ENCODE results near the gene UBE2Q1. TPM values are rescaled to one million over a fixed set of nuclear protein-coding genes. Genes with fewer than 3 reads are reported as not detected.
A peak's percentile ranks its signal among the peaks of the same experiment; 100 is the strongest.

UBE2Q1 gene
- total and polyA plus RNA-seq, 2 of the 4 experiments (the other 2 are of a cell fraction) = 20.6 to 24.7 TPM

DNA sequence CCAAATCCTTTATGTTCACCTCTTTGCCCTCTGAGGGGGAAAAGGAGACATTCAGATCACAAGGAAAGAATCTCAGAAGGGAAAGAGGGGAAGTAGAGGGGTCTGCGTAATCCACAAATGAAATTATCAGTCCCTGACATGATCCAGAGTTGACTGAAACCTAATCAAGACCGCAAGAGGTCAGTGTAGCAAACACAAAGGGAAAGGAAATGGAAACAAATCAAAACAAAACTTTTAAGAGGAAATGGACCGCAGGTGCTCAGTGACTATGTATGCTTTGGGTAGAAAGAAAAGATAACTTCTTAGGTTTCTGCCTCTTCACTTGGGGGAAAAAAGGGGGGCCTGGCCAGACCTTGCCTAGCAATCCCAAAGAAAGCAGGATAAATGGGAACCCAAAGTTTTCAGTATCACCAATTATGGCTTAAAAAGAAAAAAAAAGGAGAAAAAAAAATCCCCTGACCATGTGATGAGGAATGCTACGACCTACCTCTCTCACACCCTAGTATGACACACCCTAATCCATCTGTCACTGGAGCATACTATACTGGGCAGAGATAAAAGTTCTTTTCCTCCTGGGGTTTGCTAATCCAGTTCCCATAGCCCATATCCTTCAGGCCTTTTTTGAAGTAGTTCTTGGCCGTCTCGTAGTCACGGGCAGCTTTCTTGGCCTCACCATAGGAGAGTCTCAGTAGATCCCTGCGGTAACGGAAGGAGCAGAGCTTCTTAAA lies 26.0 kb upstream of the UBE2Q1 start:
- peaks cover 3% of the 10 kb centered on the region for H3K4me1 ChIP-seq (ENCODE audit: control insufficient read depth, insufficient read depth, low read length)
- H2AFZ ChIP-seq (replicated peaks; ENCODE audit: low read length, poor library complexity) = no peak overlapping the region
- H2BK15ac ChIP-seq (ENCODE audit: low read depth, low read length) = no peak overlapping the region
- H3K9me3 ChIP-seq (ENCODE audit: control insufficient read depth, insufficient read depth, low read length) = no peaks in the 10 kb centered on the region
- no peak overlapping the region for H3K4ac ChIP-seq (ENCODE audit: low read depth, low read length)
- POLR2A ChIA-PET (ENCODE audit: unreplicated experiment) = no interaction called here
- H3K9me1 ChIP-seq (ENCODE audit: insufficient read depth, low read length) = peaks cover 4% of the 10 kb centered on the region; the same call in 1 of the 2 replicates
- H4K91ac ChIP-seq (ENCODE audit: insufficient read depth, low read depth, low read length) = no peak overlapping the region
- H2BK20ac ChIP-seq (ENCODE audit: low read depth, low read length) = no peak overlapping the region
- in situ Hi-C loops (cut with MboI; ENCODE audit: low sequenced_read_pairs) (no loop called here), intact Hi-C loops (cut with micrococcal nuclease) (no loop called here), dilution Hi-C loops (cut with HindIII; ENCODE audit: low sequenced_read_pairs, unreplicated experiment) (no loop called here)
- CTCF ChIA-PET = interaction anchor here (0.6 kb wide), 1 partner anchor 218 kb away, joined by 3 read pairs; no protein-coding TSS in a partner anchor
- no peak overlapping the region for H2AK9ac ChIP-seq (replicated peaks; ENCODE audit: low read depth, low read length, poor library complexity)
- ATAC-seq (ENCODE audit: low read depth) (0 out of 2 replicates have a peak, but pooled peaks have one; percentile 22), DNase-seq (no peak)
- H4K8ac ChIP-seq (ENCODE audit: low read depth in 2 of 2, low read length in 2 of 2) = no peak overlapping the region
- no peak overlapping the region for H3K14ac ChIP-seq (replicated peaks; ENCODE audit: low read depth, low read length)
- H3K36me3 ChIP-seq (ENCODE audit: control insufficient read depth, insufficient read depth, low read length) = peaks cover 87% of the 10 kb centered on the region
- H3K79me1 ChIP-seq (ENCODE audit: low read depth in 1 of 2, low read length in 2 of 2) = peaks cover 5 to 40% of the 10 kb centered on the region in 2 experiments
- no peak overlapping the region for H3K18ac ChIP-seq (ENCODE audit: low read depth, low read length)
- H4K5ac ChIP-seq (ENCODE audit: low read depth, low read length) = no peak overlapping the region
- H2AK5ac ChIP-seq (ENCODE audit: low read depth, low read length) = no peak overlapping the region
- H3K4me3 ChIP-seq (ENCODE audit: insufficient read depth, low read depth, low read length) = no peak overlapping the region
- BruUV-seq (replicated peaks) = no TSS peak
- H2BK5ac ChIP-seq (ENCODE audit: low read depth, low read length, poor library complexity, severe bottlenecking) = no peak overlapping the region
- H3K4me2 ChIP-seq (ENCODE audit: low read depth, low read length) = no peak overlapping the region
- no peak overlapping the region for H3K23ac ChIP-seq (ENCODE audit: low read depth, low read length)
- H2BK120ac ChIP-seq (ENCODE audit: low read depth, low read length) = no peak overlapping the region
- H3K56ac ChIP-seq (ENCODE audit: extremely low read depth, insufficient read depth, low read length) = no peak overlapping the region
- H3K9ac ChIP-seq (ENCODE audit: low read depth, low read length) = no peak overlapping the region
- WGBS, 2 experiments (ENCODE audit: extremely low coverage in 2 of 2, insufficient read length in 1 of 2) = 100% methylated on average over 2 of the region's 9 CpGs; no CpG with 5 or more reads in 1 of the 2 experiments
- no peak overlapping the region for H3K27ac ChIP-seq (ENCODE audit: insufficient read depth, low read length)
- H3K27me3 ChIP-seq (ENCODE audit: control insufficient read depth, insufficient read depth, low read length) = no peaks in the 10 kb centered on the region
- TF ChIP-seq FOS (IDR thresholded peaks at IDR 0.05; ENCODE audit: low read depth, low read length) (no peak), POLR2A (IDR thresholded peaks at IDR 0.05; ENCODE audit: low read depth, low read length) (no peak), SMC3 (IDR thresholded peaks at IDR 0.05; ENCODE audit: low read depth, low read length) (no peak)
- TF ChIP-seq, protein P1, sequence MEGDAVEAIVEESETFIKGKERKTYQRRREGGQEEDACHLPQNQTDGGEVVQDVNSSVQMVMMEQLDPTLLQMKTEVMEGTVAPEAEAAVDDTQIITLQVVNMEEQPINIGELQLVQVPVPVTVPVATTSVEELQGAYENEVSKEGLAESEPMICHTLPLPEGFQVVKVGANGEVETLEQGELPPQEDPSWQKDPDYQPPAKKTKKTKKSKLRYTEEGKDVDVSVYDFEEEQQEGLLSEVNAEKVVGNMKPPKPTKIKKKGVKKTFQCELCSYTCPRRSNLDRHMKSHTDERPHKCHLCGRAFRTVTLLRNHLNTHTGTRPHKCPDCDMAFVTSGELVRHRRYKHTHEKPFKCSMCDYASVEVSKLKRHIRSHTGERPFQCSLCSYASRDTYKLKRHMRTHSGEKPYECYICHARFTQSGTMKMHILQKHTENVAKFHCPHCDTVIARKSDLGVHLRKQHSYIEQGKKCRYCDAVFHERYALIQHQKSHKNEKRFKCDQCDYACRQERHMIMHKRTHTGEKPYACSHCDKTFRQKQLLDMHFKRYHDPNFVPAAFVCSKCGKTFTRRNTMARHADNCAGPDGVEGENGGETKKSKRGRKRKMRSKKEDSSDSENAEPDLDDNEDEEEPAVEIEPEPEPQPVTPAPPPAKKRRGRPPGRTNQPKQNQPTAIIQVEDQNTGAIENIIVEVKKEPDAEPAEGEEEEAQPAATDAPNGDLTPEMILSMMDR (conservative IDR thresholded peaks at IDR 0.05; ENCODE audit: low read depth, low read length) = no peak
- peaks cover 30% of the 10 kb centered on the region; the same call in 1 of the 2 replicates for H4K20me1 ChIP-seq (ENCODE audit: insufficient read depth, low read length)

All from IMR-90 (cell line).